A549 (cell line): ENCODE data around the gene RUFY2.

Experiments
- ESRRA ChIP-seq: fragments of 150-350 bp; IDR thresholded peaks from 2 replicates; pipeline ENCODE4 v1.6.1; 2014; ENCODE audit warnings: mild to moderate bottlenecking, low read length, borderline replicate concordance
- GATA3 ChIP-seq: IDR thresholded peaks from 2 replicates; pipeline ENCODE4 v1.6.1; 2012; ENCODE audit warnings: borderline replicate concordance
- NFE2L2 ChIP-seq: fragments of 150-350 bp; conservative IDR thresholded peaks from 2 replicates; pipeline ENCODE4 v1.6.1; 2014; ENCODE audit warnings: low read length
- POLR2A ChIP-seq: IDR thresholded peaks from 2 replicates; pipeline ENCODE4 v1.6.1; 2012; ENCODE audit warnings: mild to moderate bottlenecking, low read length
- POLR2AphosphoS2 ChIP-seq: conservative IDR thresholded peaks from 2 replicates; pipeline ENCODE4 v1.6.1; 2012; ENCODE audit warnings: low read length, improper control_type of control experiment, inconsistent platforms
- RAD21 ChIP-seq, 2 experiments: fragments of >200 bp in 1 of 2; sonication (Bioruptor Twin) in 1 of 2; formaldehyde crosslinking in 1 of 2; IDR thresholded peaks in 1 of 2; conservative IDR thresholded peaks in 1 of 2; 2 replicates in 1 of 2; 3 replicates in 1 of 2; pipeline ENCODE4 v1.6.1; 2012 to 2018; ENCODE audit warnings: inconsistent platforms in 1 of 2
- SREBF2 ChIP-seq: fragments of 450-650 bp; IDR thresholded peaks from 2 replicates; pipeline ENCODE4 v1.6.1; 2014; ENCODE audit warnings: mild to moderate bottlenecking, moderate library complexity
- TF ChIP-seq, protein P1 (sequence below): fragments of >200 bp; sonication (Bioruptor Twin); formaldehyde crosslinking; IDR thresholded peaks from 3 replicates; pipeline ENCODE4 v1.5.1; 2016

GRCh38 chr10:68353537-68353936 is 53.5 kb downstream of the RUFY2 start:
- TF ChIP-seq POLR2AphosphoS2 (no peak), RAD21 (conservative IDR thresholded peaks at IDR 0.05 in 1 of 2, IDR thresholded peaks at IDR 0.05 in 1 of 2) (no peak), ESRRA (no peak), NFE2L2 (no peak), POLR2A (no peak), SREBF2 (no peak), GATA3 (no peak)
- TF ChIP-seq, protein P1, sequence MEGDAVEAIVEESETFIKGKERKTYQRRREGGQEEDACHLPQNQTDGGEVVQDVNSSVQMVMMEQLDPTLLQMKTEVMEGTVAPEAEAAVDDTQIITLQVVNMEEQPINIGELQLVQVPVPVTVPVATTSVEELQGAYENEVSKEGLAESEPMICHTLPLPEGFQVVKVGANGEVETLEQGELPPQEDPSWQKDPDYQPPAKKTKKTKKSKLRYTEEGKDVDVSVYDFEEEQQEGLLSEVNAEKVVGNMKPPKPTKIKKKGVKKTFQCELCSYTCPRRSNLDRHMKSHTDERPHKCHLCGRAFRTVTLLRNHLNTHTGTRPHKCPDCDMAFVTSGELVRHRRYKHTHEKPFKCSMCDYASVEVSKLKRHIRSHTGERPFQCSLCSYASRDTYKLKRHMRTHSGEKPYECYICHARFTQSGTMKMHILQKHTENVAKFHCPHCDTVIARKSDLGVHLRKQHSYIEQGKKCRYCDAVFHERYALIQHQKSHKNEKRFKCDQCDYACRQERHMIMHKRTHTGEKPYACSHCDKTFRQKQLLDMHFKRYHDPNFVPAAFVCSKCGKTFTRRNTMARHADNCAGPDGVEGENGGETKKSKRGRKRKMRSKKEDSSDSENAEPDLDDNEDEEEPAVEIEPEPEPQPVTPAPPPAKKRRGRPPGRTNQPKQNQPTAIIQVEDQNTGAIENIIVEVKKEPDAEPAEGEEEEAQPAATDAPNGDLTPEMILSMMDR = no peak
